GM21717 (cell line): ENCODE results near the gene TEKT3.

Source experiments
- ATAC-seq: cut with Tn5 transposase; IDR thresholded peaks from one replicate; pipeline ENCODE4 v1.9.1; 2021; ENCODE audit warnings: mild to moderate bottlenecking, moderate library complexity; ENCODE audit not compliant: unreplicated experiment

The TEKT3 gene

GRCh38 chr17:15298176-15298575, 43.2 kb downstream of the TEKT3 start:
- ATAC-seq, result no peak

- ATAC-seq, result no peak
Observed at GRCh38 chr17:15293558-15293957, 47.8 kb downstream of the TEKT3 start.

- no peak for ATAC-seq
Observed at GRCh38 chr17:15291674-15292361, 49.6 kb downstream of the TEKT3 start.

- ATAC-seq, result no peak
Observed at GRCh38 chr17:15290605-15291004, 50.8 kb downstream of the TEKT3 start.

- ATAC-seq, result no peak
Observed at GRCh38 chr17:15289285-15290183, 51.9 kb downstream of the TEKT3 start.

- ATAC-seq, result no peak
Observed at GRCh38 chr17:15288859-15289258, 52.5 kb downstream of the TEKT3 start.

- no peak for ATAC-seq
Observed at GRCh38 chr17:15287538-15288267, 53.7 kb downstream of the TEKT3 start.

- no peak for ATAC-seq
Observed at GRCh38 chr17:15285466-15285865, 55.9 kb downstream of the TEKT3 start.

- ATAC-seq, result no peak
Observed at GRCh38 chr17:15284537-15284936, 56.9 kb downstream of the TEKT3 start.

- no peak for ATAC-seq
Observed at GRCh38 chr17:15284107-15284506, 57.3 kb downstream of the TEKT3 start.

- no peak for ATAC-seq
Observed at GRCh38 chr17:15281909-15282308, 59.5 kb downstream of the TEKT3 start.

- no peak for ATAC-seq
Observed at GRCh38 chr17:15278924-15279477, 62.4 kb downstream of the TEKT3 start.

- ATAC-seq, result no peak
Observed at GRCh38 chr17:15278380-15278779, 63.0 kb downstream of the TEKT3 start.

GRCh38 chr17:15274017-15274416, 67.4 kb downstream of the TEKT3 start:
- ATAC-seq, result no peak

GRCh38 chr17:15273141-15273793, 68.1 kb downstream of the TEKT3 start:
- no peak for ATAC-seq

- no peak for ATAC-seq
Observed at GRCh38 chr17:15271741-15272140, 69.7 kb downstream of the TEKT3 start.

GRCh38 chr17:15270628-15271381, 70.6 kb downstream of the TEKT3 start:
- no peak for ATAC-seq

GRCh38 chr17:15269780-15270089, 71.7 kb downstream of the TEKT3 start:
- no peak for ATAC-seq

GRCh38 chr17:15269087-15269779, 72.2 kb downstream of the TEKT3 start:
- no peak for ATAC-seq

- ATAC-seq, result no peak
Observed at GRCh38 chr17:15268461-15268860, 72.9 kb downstream of the TEKT3 start.
